ENCODE data around the gene PIKFYVE.

PIKFYVE gene

GRCh38 chr2:208399201-208399600 lies 133.1 kb downstream of the PIKFYVE start:
- H3K79me2 ChIP-seq (ENCODE audit: low read length): no peaks in the 10 kb centered on the region
- no peak overlapping the region for H2AFZ ChIP-seq (ENCODE audit: low read depth, low read length)
- no peak overlapping the region for H3K4me2 ChIP-seq (ENCODE audit: low read length)
- TF ChIP-seq CTCF (IDR thresholded peaks at IDR 0.05; ENCODE audit: low read depth, low read length) (no peak), EZH2phosphoT487 (IDR thresholded peaks at IDR 0.05; ENCODE audit: low read depth) (no peak)
- H3K9me3 ChIP-seq (ENCODE audit: insufficient read depth, low read length): no peaks in the 10 kb centered on the region
- no peaks in the 10 kb centered on the region for H3K36me3 ChIP-seq (replicated peaks; ENCODE audit: low read depth, low read length)
- H3K27ac ChIP-seq (ENCODE audit: low read length): no peak overlapping the region
- peaks cover 7% of the 10 kb centered on the region for H3K27me3 ChIP-seq (ENCODE audit: low read depth, low read length)
- H3K4me3 ChIP-seq (ENCODE audit: low read length): no peak overlapping the region
- H3K9ac ChIP-seq (ENCODE audit: low read length): no peak overlapping the region
- no peaks in the 10 kb centered on the region for H4K20me1 ChIP-seq (ENCODE audit: insufficient read depth, low read length)
- H3K4me1 ChIP-seq (ENCODE audit: low read length): peaks cover 4% of the 10 kb centered on the region

- Histone ChIP-seq H3K36me3 (replicated peaks; ENCODE audit: low read depth, low read length) (no peaks in the 10 kb centered on the region), H3K9me3 (ENCODE audit: insufficient read depth, low read length) (no peaks in the 10 kb centered on the region), H2AFZ (ENCODE audit: low read depth, low read length) (no peak within 1 kb of the TSS), H4K20me1 (ENCODE audit: insufficient read depth, low read length) (no peaks in the 10 kb centered on the region), H3K27ac (ENCODE audit: low read length) (no peak within 1 kb of the TSS), H3K4me1 (ENCODE audit: low read length) (no peaks in the 10 kb centered on the region), H3K27me3 (ENCODE audit: low read depth, low read length) (no peaks in the 10 kb centered on the region), H3K4me2 (ENCODE audit: low read length) (no peak within 1 kb of the TSS), H3K4me3 (ENCODE audit: low read length) (no peak within 1 kb of the TSS), H3K79me2 (ENCODE audit: low read length) (no peaks in the 10 kb centered on the region), H3K9ac (ENCODE audit: low read length) (no peak within 1 kb of the TSS)
- TF ChIP-seq EZH2phosphoT487 (IDR thresholded peaks at IDR 0.05; ENCODE audit: low read depth) (no peak), CTCF (IDR thresholded peaks at IDR 0.05; ENCODE audit: low read depth, low read length) (no peak)
Measured at GRCh38 chr2:208406474-208407451, 140.7 kb downstream of the PIKFYVE start, which contains the start of gene PTH2R. Gene PTH2R (plus strand): TSS chr2:208406792. CDS start chr2:208407044, 252 bp downstream.

- Histone ChIP-seq H3K27ac (ENCODE audit: low read length) (no peak overlapping the region), H3K4me3 (ENCODE audit: low read length) (no peak overlapping the region), H3K4me1 (ENCODE audit: low read length) (no peaks in the 10 kb centered on the region), H3K27me3 (ENCODE audit: low read depth, low read length) (no peaks in the 10 kb centered on the region), H3K9ac (ENCODE audit: low read length) (no peak overlapping the region), H3K9me3 (ENCODE audit: insufficient read depth, low read length) (no peaks in the 10 kb centered on the region), H3K36me3 (replicated peaks; ENCODE audit: low read depth, low read length) (no peaks in the 10 kb centered on the region), H3K4me2 (ENCODE audit: low read length) (no peak overlapping the region), H3K79me2 (ENCODE audit: low read length) (no peaks in the 10 kb centered on the region), H4K20me1 (ENCODE audit: insufficient read depth, low read length) (no peaks in the 10 kb centered on the region), H2AFZ (ENCODE audit: low read depth, low read length) (no peak overlapping the region)
- TF ChIP-seq EZH2phosphoT487 (IDR thresholded peaks at IDR 0.05; ENCODE audit: low read depth): no peak
- peak; percentile 51 for TF ChIP-seq CTCF (IDR thresholded peaks at IDR 0.05; ENCODE audit: low read depth, low read length)
Measured at GRCh38 chr2:208407667-208408066, 141.6 kb downstream of the PIKFYVE start.

All from OCI-LY3 (cell line).